ENCODE results near the gene SLFN14.
"Not testable (repeated sequence)": the region's sequence is repeated elsewhere in the genome, so short reads cannot be mapped to it uniquely, and the experiment has no call there.

The SLFN14 gene

GRCh38 chr17:35560703-35561102, at the start of gene SLFN14:
TSS of gene SLFN14 (minus strand) at chr17:35560819. CDS start at chr17:35558062, 2,757 bp downstream.
- DNase-seq = no peak

- DNase-seq = no peak
Measured at GRCh38 chr17:35609831-35610230, 49.2 kb upstream of the SLFN14 start.

- no peak for DNase-seq
Measured at GRCh38 chr17:35607239-35607847, 46.7 kb upstream of the SLFN14 start.

GRCh38 chr17:35605678-35606077, 45.1 kb upstream of the SLFN14 start:
- DNase-seq = no peak

- DNase-seq = no peak
Measured at GRCh38 chr17:35603674-35604073, 43.1 kb upstream of the SLFN14 start.

GRCh38 chr17:35597604-35598003, 37.0 kb upstream of the SLFN14 start:
- DNase-seq = no peak

GRCh38 chr17:35596530-35597233, 36.1 kb upstream of the SLFN14 start:
- no peak for DNase-seq

GRCh38 chr17:35596072-35596471, 35.5 kb upstream of the SLFN14 start:
- DNase-seq = no peak

- peak in 1 of 2 donors; percentile 33 for DNase-seq
Measured at GRCh38 chr17:35588196-35588920, 27.7 kb upstream of the SLFN14 start.

GRCh38 chr17:35587074-35587961, 26.7 kb upstream of the SLFN14 start, which contains the start of gene AP2B1:
TSS of gene AP2B1 (plus strand) at chr17:35587322. CDS start at chr17:35594031, 6,709 bp downstream.
- DNase-seq = peak; percentile 96 to 99

GRCh38 chr17:35586569-35587073, 26.0 kb upstream of the SLFN14 start:
- no peak for DNase-seq

GRCh38 chr17:35584061-35584460, 23.4 kb upstream of the SLFN14 start:
- no peak for DNase-seq

- no peak for DNase-seq
Measured at GRCh38 chr17:35578929-35579432, 18.4 kb upstream of the SLFN14 start.

- DNase-seq = peak; percentile 90 to 93
Measured at GRCh38 chr17:35578197-35578928, 17.7 kb upstream of the SLFN14 start, which contains the start of gene PEX12. TSS of gene PEX12 (minus strand) at chr17:35578571. CDS start at chr17:35578021, 550 bp downstream.

GRCh38 chr17:35577830-35578196, 17.2 kb upstream of the SLFN14 start:
- peak in 1 of 2 donors; percentile 25 for DNase-seq

GRCh38 chr17:35575759-35576158, 15.1 kb upstream of the SLFN14 start:
- no peak for DNase-seq

- no peak for DNase-seq
Measured at GRCh38 chr17:35569405-35569804, 8.8 kb upstream of the SLFN14 start.

- DNase-seq = peak in 1 of 2 donors; percentile 37
Measured at GRCh38 chr17:35568561-35568960, 7.9 kb upstream of the SLFN14 start.

GRCh38 chr17:35566968-35567367, 6.3 kb upstream of the SLFN14 start:
- DNase-seq = no peak

- not testable (repeated sequence) for DNase-seq
Measured at GRCh38 chr17:35563181-35563580, 2.6 kb upstream of the SLFN14 start.

GRCh38 chr17:35559495-35560210, 966 bp downstream of the SLFN14 start:
- DNase-seq = no peak
